K562 (cell line): Measurements from ENCODE around the gene ZSCAN2. TPM values are rescaled to one million over a fixed set of nuclear protein-coding genes. Genes with fewer than 3 reads are reported as not detected.

Experiments
- ARID2 ChIP-seq: fragments of 450-650 bp; IDR thresholded peaks from 2 replicates; pipeline ENCODE4 v1.6.1; 2017; ENCODE audit warnings: antibody characterized with exemption, mild to moderate bottlenecking
- CC2D1A ChIP-seq: fragments of 450-650 bp; IDR thresholded peaks from 2 replicates; pipeline ENCODE4 v1.6.1; 2017; ENCODE audit warnings: mild to moderate bottlenecking
- CHD2 ChIP-seq: IDR thresholded peaks from 2 replicates; pipeline ENCODE4 v1.6.1; 2011; ENCODE audit warnings: low read depth, low read length
- E2F3 ChIP-seq: fragments of 250-450 bp; sonication (Bioruptor Pico); IDR thresholded peaks from 2 replicates; pipeline ENCODE4 v1.4.0; 2020; ENCODE audit warnings: mild to moderate bottlenecking
- EP400 ChIP-seq: fragments of 450-650 bp; IDR thresholded peaks from 2 replicates; pipeline ENCODE4 v1.6.1; 2017; ENCODE audit warnings: antibody characterized with exemption, mild to moderate bottlenecking, moderate library complexity
- HDGF ChIP-seq: fragments of 450-650 bp; IDR thresholded peaks from 2 replicates; pipeline ENCODE4 v1.6.1; 2016
- MYC ChIP-seq, 2 experiments: fragments of 250-450 bp in 1 of 2; sonication (Bioruptor Pico) in 1 of 2; IDR thresholded peaks; 2 replicates each; pipeline versions ENCODE4 v1.5.1 to v1.6.1; 2012 to 2021; ENCODE audit warnings: low read depth in 2 of 2, borderline replicate concordance in 1 of 2, improper control_type of control experiment in 1 of 2, low read length in 1 of 2, mild to moderate bottlenecking in 1 of 2, moderate library complexity in 1 of 2
- NCOR1 ChIP-seq: fragments of 450-650 bp; IDR thresholded peaks from 2 replicates; pipeline ENCODE4 v1.6.1; 2016; ENCODE audit warnings: mild to moderate bottlenecking, moderate library complexity
- NFE2 ChIP-seq: IDR thresholded peaks from 2 replicates; pipeline ENCODE4 v1.6.1; 2014; ENCODE audit warnings: antibody characterized with exemption, low read depth
- NFE2L1 ChIP-seq: fragments of 450-650 bp; IDR thresholded peaks from 2 replicates; pipeline ENCODE4 v1.6.1; 2016; ENCODE audit warnings: missing genetic modification characterization, low read depth, mild to moderate bottlenecking, missing compliant biosample characterization, moderate library complexity, borderline replicate concordance
- PBX2 ChIP-seq, 2 experiments: IDR thresholded peaks in 1 of 2; conservative IDR thresholded peaks in 1 of 2; 2 replicates each; pipeline ENCODE4 v1.6.1; 2016; ENCODE audit warnings: low read depth in 2 of 2, mild to moderate bottlenecking in 1 of 2, missing compliant biosample characterization in 1 of 2, missing genetic modification characterization in 1 of 2, moderate library complexity in 1 of 2
- PHB2 ChIP-seq: fragments of 450-650 bp; IDR thresholded peaks from 2 replicates; pipeline ENCODE4 v1.6.1; 2017; ENCODE audit warnings: low read depth
- POLR2B ChIP-seq: fragments of 450-650 bp; IDR thresholded peaks from 2 replicates; pipeline ENCODE4 v1.6.1; 2018; ENCODE audit warnings: low read depth; ENCODE audit not compliant: partially characterized antibody
- PRDM10 ChIP-seq: fragments of 450-650 bp; IDR thresholded peaks from 2 replicates; pipeline ENCODE4 v1.6.1; 2018; ENCODE audit not compliant: partially characterized antibody
- SAP30 ChIP-seq: fragments of 200-600 bp; sonication (generic); IDR thresholded peaks from 2 replicates; pipeline ENCODE4 v1.6.1; 2012; ENCODE audit warnings: borderline replicate concordance, low read depth, mild to moderate bottlenecking, moderate library complexity, low read length, control low read depth, inconsistent platforms; ENCODE audit not compliant: insufficient read depth, poor library complexity, severe bottlenecking
- SMARCB1 ChIP-seq: IDR thresholded peaks from 2 replicates; pipeline ENCODE4 v1.6.1; 2011; ENCODE audit warnings: improper control_type of control experiment, low read depth; ENCODE audit not compliant: insufficient read length
- XRCC3 ChIP-seq: fragments of 450-650 bp; IDR thresholded peaks from 2 replicates; pipeline ENCODE4 v1.6.1; 2017; ENCODE audit warnings: mild to moderate bottlenecking, moderate library complexity
- ZNF175 ChIP-seq: fragments of 200-800 bp; sonication (Bioruptor generic); IDR thresholded peaks from 2 replicates; pipeline ENCODE4 v1.6.1; 2016; ENCODE audit warnings: low read depth, mild to moderate bottlenecking, missing genetic modification characterization, missing compliant biosample characterization
- ZNF197 ChIP-seq: fragments of 200-800 bp; sonication (Bioruptor generic); IDR thresholded peaks from 2 replicates; pipeline ENCODE4 v1.6.1; 2016; ENCODE audit warnings: low read depth, missing genetic modification characterization, missing compliant biosample characterization
- ZNF398 ChIP-seq: fragments of 250-450 bp; sonication (Bioruptor Pico); IDR thresholded peaks from 2 replicates; pipeline ENCODE4 v1.8.0; 2021; ENCODE audit warnings: moderate library complexity, mild to moderate bottlenecking, inconsistent platforms
- ZNF41 ChIP-seq: fragments of 250-450 bp; sonication (Bioruptor Pico); conservative IDR thresholded peaks from 2 replicates; pipeline ENCODE4 v1.4.0; 2020; ENCODE audit warnings: mild to moderate bottlenecking
- polyA plus RNA-seq, 8 experiments: library from polyadenylated mRNA; depleted of rRNA in 4 of 8; stranded (reverse) in 5 of 8; unstranded in 3 of 8; fragments of >200 nt; fragmentation: Nextera tagmentation in 2 of 8; fragmentation: Illumina TruSeq in 1 of 8; extraction: Ambion mirVana in 2 of 8; extraction: Trizol in 1 of 8; gene quantifications; 2 replicates each; pipeline versions ENCODE4 v1.2.1 to v1.2.3, GENCODE V29; 2011 to 2014; ENCODE audit warnings: inconsistent platforms in 1 of 8, missing spikeins in 1 of 8
- total RNA-seq, 7 experiments: library from RNA; depleted of rRNA in 6 of 7; stranded (reverse); fragments of >200 nt in 6 of 7; fragmentation: Illumina TruSeq in 2 of 7; extraction: Trizol in 2 of 7; gene quantifications; 2 replicates each; pipeline versions ENCODE4 v1.2.1 to v1.2.3, GENCODE V29; 2011 to 2021; ENCODE audit warnings: low replicate concordance in 1 of 7

Gene ZSCAN2
- total and polyA plus RNA-seq, 9 of the 15 experiments (the other 6 are each of a cell fraction or from before 2014, with no cell fraction given) = 1.7 to 14.2 (median 6.6) TPM

- no peak for TF ChIP-seq ZNF175 (CRISPR knock-in tag)
- no peak for TF ChIP-seq CHD2
- no peak for TF ChIP-seq XRCC3
- no peak for TF ChIP-seq NFE2L1
- no peak for TF ChIP-seq NCOR1
- 0 out of 2 replicates have a peak, but pooled peaks have one; percentile 48 for TF ChIP-seq HDGF
- TF ChIP-seq SAP30 = no peak
- no peak for TF ChIP-seq ZNF398
- no peak for TF ChIP-seq ZNF41 (CRISPR knock-in tag)
- no peak for TF ChIP-seq SMARCB1
- TF ChIP-seq E2F3 = no peak
- TF ChIP-seq ARID2 = peak; percentile 65; the same call in 1 of the 2 replicates
- 0 out of 2 replicates have a peak, but pooled peaks have one; percentile 9 for TF ChIP-seq NFE2
- no peak for TF ChIP-seq POLR2B
- no peak for TF ChIP-seq PBX2 (CRISPR knock-in tag; IDR thresholded peaks at IDR 0.05; ENCODE audit: low read depth)
- TF ChIP-seq PBX2 (tag; conservative IDR thresholded peaks at IDR 0.05; ENCODE audit: low read depth) = no peak
- no peak for TF ChIP-seq PHB2
- TF ChIP-seq EP400 = no peak
- TF ChIP-seq PRDM10 = no peak
- TF ChIP-seq ZNF197 (CRISPR knock-in tag) = no peak
- 0 out of 2 replicates have a peak, but pooled peaks have one; percentile 25 for TF ChIP-seq CC2D1A
- TF ChIP-seq MYC (IDR thresholded peaks at IDR 0.05; ENCODE audit: low read depth, low read length) = peak; percentile 48; the same call in 1 of the 2 replicates
- no peak for TF ChIP-seq MYC (CRISPR knock-in tag; IDR thresholded peaks at IDR 0.05; ENCODE audit: borderline replicate concordance, low read depth)
Measured at GRCh38 chr15:84638103-84638502, 37.3 kb downstream of the ZSCAN2 start (continued).
